ENCODE measurements around the gene CNTLN. TPM values are rescaled to one million over a fixed set of nuclear protein-coding genes. Genes with fewer than 3 reads are reported as not detected.

The CNTLN gene
- total and polyA plus RNA-seq, 2 of the 8 experiments (the other 6 are each of a cell fraction or from before 2014, with no cell fraction given), result 4.8 to 10.8 TPM

DNA sequence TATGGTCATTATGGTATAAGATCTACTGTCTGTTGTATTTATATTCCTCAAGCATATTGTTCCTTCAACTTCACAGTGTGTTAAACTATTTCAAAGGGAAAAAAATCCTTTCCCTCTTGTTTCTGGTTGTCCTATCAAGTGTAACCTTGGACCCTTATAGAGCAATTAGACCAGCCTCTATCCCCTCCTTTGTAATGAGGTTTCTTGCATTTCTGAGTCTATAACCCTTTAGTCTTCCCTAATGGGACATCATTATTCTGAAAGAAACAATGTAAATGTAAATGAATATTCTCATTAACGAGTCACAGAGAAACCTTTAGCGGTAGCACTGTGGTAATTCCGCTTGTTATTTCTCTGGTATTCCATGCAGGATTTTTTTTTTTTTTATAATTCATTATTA lies 197.3 kb downstream of the CNTLN start (continued):
- TF ChIP-seq CHD7 (IDR thresholded peaks at IDR 0.05; ENCODE audit: insufficient replicate concordance, low read length) (no peak), PHF8 (conservative IDR thresholded peaks at IDR 0.05; ENCODE audit: low read depth, low read length) (no peak), GABPA (IDR thresholded peaks at IDR 0.05; ENCODE audit: borderline replicate concordance, insufficient read depth, low read length) (no peak), RBBP5 (IDR thresholded peaks at IDR 0.05; ENCODE audit: borderline replicate concordance, low read depth, low read length) (no peak), RFX5 (IDR thresholded peaks at IDR 0.05; ENCODE audit: borderline replicate concordance, low read depth, low read length) (no peak), POLR2AphosphoS5 (IDR thresholded peaks at IDR 0.05; ENCODE audit: low read depth, low read length) (no peak)
